SK-N-SH (cell line): Measurements from ENCODE around the gene FOXL1. TPM values are rescaled to one million over a fixed set of nuclear protein-coding genes. Genes with fewer than 3 reads are reported as not detected.

ENCODE experiments used
- CTCF ChIA-PET: fragments of 300-600, 350-600 bp; formaldehyde crosslinking; extraction: SDS; loops from one replicate; lab custom pipeline; 2021; lab: Yijun Ruan, JAX
- POLR2A ChIA-PET: fragments of 350-600 bp; sonication (Branson Sonifier 250); formaldehyde crosslinking; extraction: SDS; loops from one replicate; lab custom pipeline; 2020; ENCODE audit warnings: antibody characterized with exemption, inconsistent platforms; lab: Yijun Ruan, JAX
- DNase-seq: peaks from one replicate; pipeline ENCODE4 v3.0.0; 2012
- H2AFZ ChIP-seq: fragments of 200-600 bp; sonication (generic); 2 replicates; pipeline ENCODE4 v1.8.1; 2016; ENCODE audit warnings: antibody characterized with exemption, mild to moderate bottlenecking, low read depth
- H3F3A ChIP-seq: fragments of 200-600 bp; sonication (generic); replicated peaks from 2 replicates; pipeline ENCODE3; 2016; ENCODE audit warnings: antibody characterized with exemption, mild to moderate bottlenecking; ENCODE audit not compliant: insufficient read depth
- H3K27ac ChIP-seq, 2 experiments: fragments of 200-500 bp in 1 of 2; fragments of 200-600 bp in 1 of 2; sonication (Bioruptor generic) in 1 of 2; sonication (generic), shearing (Covaris generic) in 1 of 2; 2 replicates each; pipeline versions ENCODE4 v1.5.1 to v1.6.1; 2014 to 2016; ENCODE audit warnings: low read depth in 2 of 2, inconsistent platforms in 1 of 2, low read length in 1 of 2, mild to moderate bottlenecking in 1 of 2, mixed read lengths in 1 of 2
- H3K27me3 ChIP-seq: fragments of 200-600 bp; sonication (generic), shearing (Covaris generic); 2 replicates; pipeline ENCODE4 v1.6.1; 2016; ENCODE audit warnings: mixed run types; ENCODE audit not compliant: insufficient read depth
- H3K36me3 ChIP-seq, 2 experiments: fragments of 200-500 bp in 1 of 2; fragments of 200-600 bp in 1 of 2; sonication (Bioruptor generic) in 1 of 2; sonication (generic) in 1 of 2; replicated peaks in 1 of 2; 2 replicates each; pipeline versions ENCODE3 to v1.5.1; 2014 to 2016; ENCODE audit warnings: low read length in 1 of 2, mild to moderate bottlenecking in 1 of 2; ENCODE audit not compliant: insufficient read depth in 2 of 2, control insufficient read depth in 1 of 2
- H3K4me1 ChIP-seq, 2 experiments: fragments of 200-500 bp in 1 of 2; fragments of 200-600 bp in 1 of 2; sonication (Bioruptor generic) in 1 of 2; sonication (generic), shearing (Covaris generic) in 1 of 2; 2 replicates each; pipeline versions ENCODE4 v1.5.1 to v1.6.1; 2014 to 2016; ENCODE audit warnings: low read depth in 1 of 2, low read length in 1 of 2, mixed run types in 1 of 2; ENCODE audit not compliant: insufficient read depth in 2 of 2, control insufficient read depth in 1 of 2
- H3K4me2 ChIP-seq: fragments of 200-600 bp; sonication (generic), shearing (Covaris generic); 2 replicates; pipeline ENCODE4 v1.6.1; 2017; ENCODE audit warnings: mixed run types
- H3K4me3 ChIP-seq, 2 experiments: fragments of 200-500 bp in 1 of 2; fragments of 200-600 bp in 1 of 2; sonication (Bioruptor generic) in 1 of 2; sonication (generic), shearing (Covaris generic) in 1 of 2; 2 replicates each; pipeline versions ENCODE4 v1.5.1 to v1.8.1; 2014 to 2016; ENCODE audit warnings: low read depth in 2 of 2, inconsistent platforms in 1 of 2, low read length in 1 of 2, mild to moderate bottlenecking in 1 of 2, mixed read lengths in 1 of 2, moderate library complexity in 1 of 2
- H3K79me2 ChIP-seq: fragments of 200-600 bp; sonication (generic); 2 replicates; pipeline ENCODE4 v1.8.1; 2017; ENCODE audit warnings: mild to moderate bottlenecking; ENCODE audit not compliant: insufficient read depth
- H3K9ac ChIP-seq: fragments of 200-600 bp; sonication (generic); 2 replicates; pipeline ENCODE4 v1.6.1; 2017; ENCODE audit warnings: mixed run types
- H3K9me2 ChIP-seq: fragments of 200-600 bp; sonication (generic); 2 replicates; pipeline ENCODE4 v1.6.1; 2017; ENCODE audit warnings: mixed run types
- H3K9me3 ChIP-seq: fragments of 200-600 bp; sonication (generic); 2 replicates; pipeline ENCODE4 v1.6.1; 2017; ENCODE audit warnings: mixed run types, mild to moderate bottlenecking, moderate library complexity
- H4K20me1 ChIP-seq: fragments of 200-600 bp; sonication (generic); 2 replicates; pipeline ENCODE4 v1.6.1; 2017; ENCODE audit warnings: mild to moderate bottlenecking, mixed run types; ENCODE audit not compliant: insufficient read depth
- ELF1 ChIP-seq: IDR thresholded peaks from 2 replicates; pipeline ENCODE4 v1.4.0; 2012
- EP300 ChIP-seq, 2 experiments: IDR thresholded peaks; 2 replicates each; pipeline versions ENCODE4 v1.4.0 to v1.6.1; 2012; ENCODE audit warnings: borderline replicate concordance in 1 of 2, low read depth in 1 of 2, low read length in 1 of 2
- EZH2phosphoT487 ChIP-seq: fragments of 200-600 bp; sonication (generic); IDR thresholded peaks from 2 replicates; pipeline ENCODE4 v1.6.1; 2017; ENCODE audit warnings: low read depth, mixed run types, mild to moderate bottlenecking, antibody characterized with exemption, moderate library complexity, borderline replicate concordance
- FOXJ3 ChIP-seq: sonication (generic); formaldehyde crosslinking; IDR thresholded peaks from 2 replicates; pipeline ENCODE4 v1.5.1; 2020; ENCODE audit warnings: mild to moderate bottlenecking, missing genetic modification reagents
- FOXM1 ChIP-seq: IDR thresholded peaks from 2 replicates; pipeline ENCODE4 v1.4.0; 2012; ENCODE audit warnings: low read depth, mild to moderate bottlenecking
- JUND ChIP-seq: IDR thresholded peaks from 2 replicates; pipeline ENCODE4 v1.4.0; 2012
- MAX ChIP-seq: IDR thresholded peaks from 2 replicates; pipeline ENCODE4 v1.4.0; 2012; ENCODE audit warnings: low read depth
- MEF2A ChIP-seq: IDR thresholded peaks from 2 replicates; pipeline ENCODE4 v1.4.0; 2012; ENCODE audit warnings: low read depth, borderline replicate concordance
- MXI1 ChIP-seq: IDR thresholded peaks from 2 replicates; pipeline ENCODE4 v1.6.1; 2012; ENCODE audit warnings: mild to moderate bottlenecking, low read depth, low read length, improper control_type of control experiment
- WGBS: methylation state at CpG from one replicate; pipeline ENCODE4 v1.1.6; 2017; ENCODE audit warnings: low lambda C conversion rate; 5-methylcytosine and 5-hydroxymethylcytosine counted together
- polyA plus RNA-seq, 3 experiments: library from polyadenylated mRNA; depleted of rRNA; stranded (reverse); fragments of >200 nt; gene quantifications; 2 replicates each; pipeline ENCODE4 v1.2.3, GENCODE V29; 2012
- TF ChIP-seq, protein P1 (sequence below): IDR thresholded peaks from 2 replicates; pipeline ENCODE4; 2012

Gene FOXL1
- polyA plus RNA-seq, 1 of the 3 experiments (the other 2 are of a cell fraction), result 2.5 TPM

GRCh38 chr16:86549076-86549892, 29.1 kb upstream of the FOXL1 start:
- Histone ChIP-seq H3K27ac (no peak overlapping the region), H2AFZ (no peak overlapping the region), H3K9me2 (no peaks in the 10 kb centered on the region), H4K20me1 (no peaks in the 10 kb centered on the region), H3K79me2 (peaks cover 9% of the 10 kb centered on the region), H3K4me3 (no peak overlapping the region), H3K9me3 (no peaks in the 10 kb centered on the region), H3K36me3 (peaks cover 16 to 56% of the 10 kb centered on the region in 2 experiments), H3K4me2 (no peak overlapping the region), H3F3A (peaks cover 7% of the 10 kb centered on the region), H3K27me3 (no peaks in the 10 kb centered on the region), H3K4me1 (peaks cover 0 to 3% of the 10 kb centered on the region in 2 experiments; a peak in 1 of 4 replicates), H3K9ac (no peak overlapping the region)
- DNase-seq, result no peak
- ChIA-PET POLR2A (no interaction called here), CTCF (interaction anchor here (0.6 to 1.5 kb wide), 2 partner anchors 15 to 32 kb away, joined by 3 read pairs; no protein-coding TSS in a partner anchor)
- TF ChIP-seq, protein P1, sequence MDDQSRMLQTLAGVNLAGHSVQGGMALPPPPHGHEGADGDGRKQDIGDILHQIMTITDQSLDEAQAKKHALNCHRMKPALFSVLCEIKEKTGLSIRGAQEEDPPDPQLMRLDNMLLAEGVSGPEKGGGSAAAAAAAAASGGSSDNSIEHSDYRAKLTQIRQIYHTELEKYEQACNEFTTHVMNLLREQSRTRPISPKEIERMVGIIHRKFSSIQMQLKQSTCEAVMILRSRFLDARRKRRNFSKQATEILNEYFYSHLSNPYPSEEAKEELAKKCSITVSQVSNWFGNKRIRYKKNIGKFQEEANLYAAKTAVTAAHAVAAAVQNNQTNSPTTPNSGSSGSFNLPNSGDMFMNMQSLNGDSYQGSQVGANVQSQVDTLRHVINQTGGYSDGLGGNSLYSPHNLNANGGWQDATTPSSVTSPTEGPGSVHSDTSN, result no peak
- no peak for TF ChIP-seq FOXJ3 (CRISPR knock-in tag)
- TF ChIP-seq MXI1, result no peak
- TF ChIP-seq ELF1, result no peak
- TF ChIP-seq MEF2A, result no peak
- TF ChIP-seq JUND, result no peak
- TF ChIP-seq EZH2phosphoT487, result no peak
- TF ChIP-seq MAX, result no peak
- WGBS, result 72% methylated on average over 6 of the region's 8 CpGs

GRCh38 chr16:86549893-86550190, 28.5 kb upstream of the FOXL1 start:
- H3K27me3 ChIP-seq, result no peaks in the 10 kb centered on the region
- no peaks in the 10 kb centered on the region for H3K9me2 ChIP-seq
- H3K27ac ChIP-seq, result no peak overlapping the region
- ChIA-PET CTCF (interaction anchor here (0.6 to 1.5 kb wide), 2 partner anchors 15 to 32 kb away, joined by 3 read pairs; no protein-coding TSS in a partner anchor), POLR2A (no interaction called here)
- H3K36me3 ChIP-seq, result peaks cover 16 to 56% of the 10 kb centered on the region in 2 experiments
- no peak overlapping the region for H2AFZ ChIP-seq
- H3F3A ChIP-seq, result peaks cover 7% of the 10 kb centered on the region
- no peak overlapping the region for H3K4me3 ChIP-seq
- H3K4me2 ChIP-seq, result no peak overlapping the region
- H3K9ac ChIP-seq, result no peak overlapping the region
- no peaks in the 10 kb centered on the region for H3K9me3 ChIP-seq
- peaks cover 0 to 5% of the 10 kb centered on the region in 2 experiments; a peak in 1 of 4 replicates for H3K4me1 ChIP-seq
- no peak for DNase-seq
- no CpG with 5 or more reads among the region's 7 CpGs for WGBS
- no peaks in the 10 kb centered on the region for H4K20me1 ChIP-seq
- H3K79me2 ChIP-seq, result peaks cover 13% of the 10 kb centered on the region
- TF ChIP-seq FOXM1 (no peak), MEF2A (no peak), EP300 (IDR thresholded peaks at IDR 0.05; ENCODE audit: borderline replicate concordance in 1 of 2, low read depth in 1 of 2, low read length in 1 of 2) (no peak)
